Measurements from ENCODE around the gene ERBB4. TPM values are rescaled to one million over a fixed set of nuclear protein-coding genes. Genes with fewer than 3 reads are reported as not detected.
"Not testable (repeated sequence)": the region's sequence is repeated elsewhere in the genome, so short reads cannot be mapped to it uniquely, and the experiment has no call there.

Gene ERBB4
- total RNA-seq, 1 donor from 2014 or later: 11.5 TPM

DNA sequence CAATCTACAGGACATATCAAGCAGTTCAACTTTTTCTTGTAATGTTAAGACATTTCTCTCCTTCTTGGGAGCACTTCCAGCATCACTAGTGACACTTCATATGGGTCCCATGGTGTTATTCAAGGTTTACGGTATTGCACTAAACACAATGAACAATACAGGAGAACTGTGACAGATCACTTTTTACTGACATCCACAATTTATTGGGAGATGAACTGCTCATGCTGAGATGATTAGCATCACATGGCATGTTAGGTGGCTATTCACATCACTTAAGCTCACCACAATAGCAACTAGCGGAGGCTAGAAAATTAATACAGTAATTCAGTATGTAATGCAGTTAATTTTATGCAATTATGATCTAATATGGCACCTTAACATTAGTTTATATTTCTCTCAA lies 264.4 kb downstream of the ERBB4 start:
- ATAC-seq (ENCODE audit: poor library complexity) (no peak), DNase-seq (no peak)
- intact Hi-C loops (cut with DNase I): no loop called here

DNA sequence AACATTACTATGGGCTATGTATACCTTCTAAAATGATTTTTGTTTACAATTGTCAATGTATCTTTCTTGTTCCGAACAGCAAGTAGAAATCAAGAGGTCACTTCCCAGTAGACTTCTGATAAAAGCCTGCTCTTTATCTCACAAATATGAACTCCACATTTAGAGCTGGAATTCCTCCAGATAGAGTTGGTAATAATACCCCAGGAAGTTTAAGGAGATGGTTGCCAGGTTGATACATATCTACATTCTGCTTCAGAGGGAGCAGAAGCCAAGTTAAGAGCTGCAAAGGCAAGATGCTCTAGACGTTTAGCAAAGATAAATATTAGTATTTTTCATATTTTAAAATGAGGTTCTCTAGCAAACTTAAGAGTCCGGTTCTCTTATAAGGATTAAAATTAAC lies 267.0 kb downstream of the ERBB4 start:
- no peak for ATAC-seq (ENCODE audit: poor library complexity)
- intact Hi-C loops (cut with DNase I): no loop called here
- no peak for DNase-seq

DNA sequence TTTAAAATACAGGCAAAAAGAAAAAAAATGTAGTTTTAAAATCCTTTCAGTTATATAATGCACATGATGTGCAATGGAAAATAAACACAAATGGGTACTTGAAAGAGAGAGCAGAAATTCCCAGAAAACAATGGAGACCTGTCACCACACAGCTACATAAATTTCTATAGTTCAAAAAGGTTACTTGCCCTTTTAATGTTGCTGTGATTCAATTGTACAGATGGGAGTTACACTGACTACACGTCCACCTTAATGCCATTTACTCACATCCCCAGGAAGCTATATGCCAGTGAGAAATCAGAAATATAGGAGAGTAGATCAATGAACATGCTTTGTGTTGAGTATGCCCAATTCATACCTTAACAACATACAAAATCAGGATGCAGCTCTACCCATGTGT lies 269.6 kb downstream of the ERBB4 start:
- intact Hi-C loops (cut with DNase I): no loop called here
- ATAC-seq (ENCODE audit: poor library complexity): no peak
- DNase-seq: no peak

DNA sequence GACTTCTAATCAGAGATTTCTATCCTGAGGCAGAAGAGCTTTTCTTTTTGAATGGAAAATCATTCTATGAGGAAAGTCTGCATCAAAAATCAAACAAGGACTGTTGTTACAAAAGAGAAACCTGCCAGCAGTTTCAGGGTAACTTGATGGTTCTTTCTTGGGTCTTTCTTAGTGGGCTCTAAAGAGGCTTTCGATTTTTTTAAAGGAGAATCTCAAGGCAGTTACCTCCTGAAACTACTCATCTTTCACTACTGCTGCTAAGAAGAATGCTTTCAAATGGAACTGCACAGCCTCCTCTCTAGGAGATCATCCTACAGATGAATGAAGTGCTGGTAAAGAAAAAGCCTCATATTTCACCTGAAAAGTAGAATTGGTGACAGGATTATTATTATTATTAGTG lies 272.3 kb downstream of the ERBB4 start:
- ATAC-seq (ENCODE audit: poor library complexity) (no peak), DNase-seq (no peak)
- intact Hi-C loops (cut with DNase I): no loop called here

DNA sequence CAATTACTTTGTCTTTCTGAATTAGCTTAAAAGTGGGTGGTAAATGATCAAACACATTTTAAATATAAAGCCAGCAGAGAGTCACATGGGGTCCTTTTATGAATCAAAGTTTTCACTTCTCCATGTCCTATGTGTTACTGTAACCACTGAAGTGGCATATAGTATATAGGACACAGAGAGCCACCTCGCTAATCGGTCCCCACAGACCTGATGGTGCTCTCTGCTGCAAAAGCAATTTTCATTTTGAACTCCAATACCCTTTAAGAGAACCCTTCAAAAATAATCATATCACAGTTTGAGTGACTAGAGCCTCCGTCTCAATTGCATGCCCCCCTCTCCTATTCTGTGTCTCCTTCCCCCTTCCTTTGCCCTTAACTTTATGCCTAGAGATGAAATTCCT lies 272.8 kb downstream of the ERBB4 start:
- DNase-seq (no peak), ATAC-seq (ENCODE audit: poor library complexity) (no peak)
- intact Hi-C loops (cut with DNase I): no loop called here

DNA sequence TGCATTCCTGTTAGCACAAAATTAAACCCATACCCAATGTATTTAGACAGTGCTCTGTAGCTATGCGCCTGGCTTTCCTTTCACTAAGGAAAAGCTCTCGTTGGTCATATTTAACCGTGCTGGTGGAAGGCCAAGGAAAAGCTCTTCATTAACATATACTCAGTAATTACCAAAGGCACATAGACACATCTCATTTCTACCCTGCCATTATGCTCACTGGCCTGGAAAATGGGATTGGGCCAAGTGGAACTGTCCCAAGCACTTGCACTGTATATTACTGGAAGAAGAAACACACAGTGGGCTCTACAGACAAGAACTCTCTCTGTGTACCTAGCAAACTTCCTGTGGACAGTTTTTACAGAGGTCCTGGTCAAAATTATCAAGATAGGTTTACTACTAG lies 274.4 kb downstream of the ERBB4 start:
- intact Hi-C loops (cut with DNase I): no loop called here
- no peak for DNase-seq
- ATAC-seq (ENCODE audit: poor library complexity): peak; percentile 67

DNA sequence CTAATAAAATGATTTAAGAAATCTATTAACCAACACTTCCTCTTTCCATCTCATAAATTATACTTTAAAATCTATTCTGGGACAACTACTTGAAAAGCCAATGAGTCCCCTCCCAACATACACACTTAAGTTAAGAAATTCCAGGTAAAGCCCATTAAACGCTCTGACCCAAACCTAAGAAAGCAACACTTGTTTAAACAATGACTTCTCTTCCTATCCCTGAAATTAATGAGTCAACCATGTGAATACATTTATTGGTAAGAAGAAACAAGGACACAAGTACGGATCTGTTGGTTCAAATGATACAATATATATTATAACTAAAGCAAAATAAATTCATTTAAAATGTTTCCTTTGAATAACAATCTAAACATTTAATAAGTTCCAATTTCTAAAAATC lies 279.4 kb downstream of the ERBB4 start:
- intact Hi-C loops (cut with DNase I): no loop called here
- no peak for DNase-seq
- ATAC-seq (ENCODE audit: poor library complexity): no peak

DNA sequence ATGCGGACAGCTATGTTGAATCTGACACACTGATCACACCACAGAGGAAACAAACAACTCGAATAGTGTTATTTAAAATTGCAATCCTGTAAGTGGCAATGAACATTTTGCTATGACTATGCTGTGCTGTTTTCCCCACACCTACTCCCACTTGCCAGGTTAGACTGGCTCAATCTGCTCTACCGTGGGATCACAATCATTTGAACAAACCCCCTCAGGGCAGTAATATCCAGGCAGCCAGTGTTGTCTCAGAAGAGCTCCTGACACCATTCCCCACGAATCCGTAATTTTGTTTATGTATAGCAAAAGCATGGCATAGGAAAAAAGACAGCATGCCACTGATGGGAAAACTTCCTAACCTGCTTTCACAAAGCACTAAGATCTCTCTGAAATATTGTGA lies 284.3 kb downstream of the ERBB4 start:
- intact Hi-C loops (cut with DNase I): no loop called here
- ATAC-seq (ENCODE audit: poor library complexity) (no peak), DNase-seq (no peak)

DNA sequence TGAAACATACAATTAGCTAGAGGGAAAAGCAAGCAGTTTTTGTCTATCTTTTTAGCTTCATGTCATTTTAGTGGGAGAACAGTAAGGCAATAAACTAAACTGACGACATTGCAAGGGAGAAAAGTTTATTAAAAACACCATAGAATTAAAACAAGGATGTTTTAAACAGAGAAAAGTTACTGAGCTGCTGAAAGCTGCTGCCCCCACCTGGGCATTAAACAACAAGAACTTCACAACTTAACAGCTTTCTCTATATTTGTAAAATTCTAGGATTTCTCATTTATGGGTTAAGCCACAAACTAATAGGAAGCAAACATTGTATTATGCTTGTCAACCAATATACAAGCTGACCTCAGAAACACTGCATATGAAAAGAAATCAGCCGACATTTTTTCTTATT lies 289.2 kb downstream of the ERBB4 start:
- ATAC-seq (ENCODE audit: poor library complexity): no peak
- intact Hi-C loops (cut with DNase I): loop anchor here (10.0 kb wide), 1 partner anchor 245 kb away; no protein-coding TSS in a partner anchor
- no peak for DNase-seq

DNA sequence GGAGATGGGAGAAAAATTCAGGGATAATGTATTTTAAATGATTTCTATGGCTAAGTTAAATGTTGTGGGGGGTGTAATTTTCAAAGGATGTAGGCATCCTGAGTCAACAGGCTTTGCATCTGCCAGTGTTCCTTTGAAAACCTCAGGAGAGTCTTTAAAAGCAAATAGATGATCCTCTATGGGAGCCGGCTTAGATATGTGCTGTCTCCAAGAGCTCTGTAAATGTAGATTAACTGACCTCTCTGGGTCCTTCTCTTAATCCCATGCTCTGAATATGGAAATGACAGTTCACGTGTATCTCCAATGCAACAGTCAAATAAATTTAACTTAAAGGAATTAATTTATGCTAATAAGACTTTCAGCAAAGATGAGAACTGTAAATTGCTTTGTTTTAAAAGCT lies 292.7 kb downstream of the ERBB4 start:
- no peak for ATAC-seq (ENCODE audit: poor library complexity)

DNA sequence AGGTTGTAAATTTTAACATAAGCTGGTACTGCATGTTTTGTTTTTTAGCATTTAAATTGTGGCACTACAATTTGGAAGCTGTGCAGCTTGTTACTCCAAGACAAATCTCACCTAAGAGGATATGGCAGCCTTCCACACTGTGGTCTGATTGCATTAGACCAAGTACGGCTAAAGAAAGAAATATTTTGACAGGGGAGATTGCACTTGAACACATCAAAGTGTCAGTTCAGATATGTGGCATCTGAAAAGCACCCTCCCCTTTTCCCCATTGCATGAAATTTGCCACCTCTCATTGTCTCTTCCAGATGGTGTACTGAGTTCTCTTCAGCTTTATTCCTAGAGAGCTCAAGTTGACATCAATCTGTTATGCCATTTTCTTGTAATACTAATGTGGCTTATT lies 295.9 kb downstream of the ERBB4 start:
- DNase-seq: no peak
- intact Hi-C loops (cut with DNase I): loop anchor here (10.0 kb wide), 1 partner anchor 238 kb away; no protein-coding TSS in a partner anchor
- peak; percentile 69 for ATAC-seq (ENCODE audit: poor library complexity)

More for the DNA sequence above, 292.7 kb downstream of the ERBB4 start:
- DNase-seq: no peak
- intact Hi-C loops (cut with DNase I): loop anchor here (10.0 kb wide), 1 partner anchor 241 kb away; no protein-coding TSS in a partner anchor

DNA sequence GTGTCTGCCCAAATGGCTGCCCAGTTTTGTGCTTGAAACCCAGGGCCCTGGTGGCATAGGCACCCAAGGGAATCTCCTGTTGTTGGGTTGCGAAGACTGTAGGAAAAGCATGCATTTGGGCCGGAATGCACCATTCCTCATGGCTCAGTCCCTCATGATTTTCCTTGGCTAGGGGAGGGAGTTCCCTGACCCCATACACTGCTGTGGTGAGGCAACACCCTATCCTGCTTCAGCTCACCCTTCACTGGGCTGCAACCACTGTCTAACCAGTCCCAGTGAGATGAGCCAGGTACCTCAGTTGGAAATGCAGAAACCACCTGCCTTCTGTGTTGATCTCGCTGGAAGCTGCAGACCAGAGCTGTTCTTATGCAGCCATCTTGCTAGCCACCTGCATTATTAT lies 300.4 kb downstream of the ERBB4 start:
- ATAC-seq (ENCODE audit: poor library complexity); intact Hi-C loops (cut with DNase I); DNase-seq: not testable (repeated sequence)

DNA sequence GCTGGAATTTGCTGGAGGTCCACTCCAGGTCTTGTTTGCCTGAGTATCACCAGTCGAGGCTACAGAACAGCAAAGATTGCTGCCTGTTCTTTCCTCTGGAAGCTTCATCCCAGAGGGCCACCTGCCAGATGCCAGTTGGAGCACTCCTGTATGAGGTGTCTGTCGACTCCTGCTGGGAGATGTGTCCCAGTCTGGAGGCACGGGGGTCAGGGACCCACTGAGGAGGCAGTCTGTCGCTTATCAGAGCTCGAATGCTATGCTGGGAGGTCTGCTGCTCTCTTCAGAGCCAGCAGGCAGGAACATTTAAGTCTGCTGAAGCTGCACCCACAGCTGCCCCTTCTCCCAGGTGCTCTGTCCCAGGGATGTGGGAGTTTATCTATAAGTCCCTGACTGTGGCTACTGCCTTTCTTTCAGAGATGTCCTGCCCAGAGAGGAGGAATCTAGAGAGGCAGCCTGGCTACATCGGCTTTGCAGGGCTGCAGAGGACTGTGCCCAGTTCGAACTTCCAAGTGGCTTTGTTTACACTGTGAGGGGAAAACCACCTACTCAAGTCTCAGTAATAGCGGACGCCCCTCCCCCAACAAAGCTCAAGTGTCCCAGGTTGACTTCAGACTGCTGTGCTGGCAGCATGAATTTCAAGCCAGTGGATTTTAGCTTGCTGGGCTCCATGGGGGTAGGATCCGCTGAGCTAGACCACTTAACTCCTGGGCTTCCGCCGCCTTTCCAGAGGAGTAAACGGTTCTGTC lies 301.1 kb downstream of the ERBB4 start:
- no peak for DNase-seq
- ATAC-seq (ENCODE audit: poor library complexity): no peak

DNA sequence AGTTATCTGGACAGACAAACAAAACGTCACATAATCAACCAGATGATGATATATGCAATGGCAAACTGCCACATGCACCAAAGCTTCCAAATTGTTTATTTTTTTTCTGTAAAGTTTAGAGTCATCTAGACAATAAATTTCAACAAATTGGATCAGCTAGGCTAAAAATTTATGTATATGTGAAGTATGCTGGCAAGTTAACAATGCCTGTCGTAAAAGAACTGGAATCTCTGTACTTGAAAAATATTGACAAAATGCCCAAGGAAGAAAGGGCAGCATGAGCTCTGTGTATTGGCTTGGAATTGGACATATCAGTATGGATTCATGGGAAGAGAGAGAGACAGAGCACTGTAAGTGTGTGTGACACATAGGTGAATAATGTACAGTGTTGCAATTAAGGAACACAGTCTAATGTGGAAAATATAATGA lies 309.8 kb downstream of the ERBB4 start:
- DNase-seq: no peak
- intact Hi-C loops (cut with DNase I): no loop called here
- ATAC-seq (ENCODE audit: poor library complexity): no peak

More for the DNA sequence above, 301.1 kb downstream of the ERBB4 start:
- intact Hi-C loops (cut with DNase I): no loop called here

DNA sequence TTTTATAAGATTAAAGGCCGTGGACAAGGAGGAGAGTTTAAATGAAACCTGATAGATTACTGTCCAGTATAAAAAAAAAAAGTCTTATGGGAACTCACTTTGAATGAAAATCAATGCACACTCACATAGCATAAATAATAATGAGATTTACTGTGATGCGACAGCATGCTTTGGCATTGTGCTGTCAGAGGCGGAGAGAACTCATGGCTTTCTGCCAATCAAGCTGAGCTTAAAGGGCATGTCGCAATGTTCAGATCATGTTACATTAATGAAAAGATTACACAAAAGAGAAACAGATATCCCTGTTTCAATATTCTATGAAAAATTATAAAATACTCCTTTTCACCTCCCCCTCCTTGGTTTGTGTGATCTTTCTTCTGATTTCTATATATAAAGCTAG lies 310.8 kb downstream of the ERBB4 start:
- no peak for DNase-seq
- peak; percentile 88 for ATAC-seq (ENCODE audit: poor library complexity)
- intact Hi-C loops (cut with DNase I): no loop called here

DNA sequence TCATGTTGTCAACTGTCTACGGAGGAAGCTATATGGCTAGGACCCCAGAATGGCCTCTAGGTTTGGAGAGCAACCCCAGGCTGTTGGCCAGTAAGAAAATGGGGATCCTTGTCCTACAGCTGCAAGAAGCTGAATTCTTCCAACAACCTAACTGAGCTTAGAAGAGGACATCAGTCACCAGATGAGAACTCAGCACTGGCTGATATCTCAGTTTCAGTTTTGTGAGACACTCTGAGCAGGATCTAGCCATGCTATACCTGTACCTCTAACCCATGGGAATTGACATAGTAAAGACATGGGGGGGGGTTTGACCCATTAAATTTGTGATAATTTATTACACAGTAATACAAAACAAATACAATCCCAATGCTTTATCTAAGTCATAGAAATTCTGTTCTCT lies 312.5 kb downstream of the ERBB4 start:
- intact Hi-C loops (cut with DNase I): no loop called here
- no peak for ATAC-seq (ENCODE audit: poor library complexity)
- DNase-seq: no peak

DNA sequence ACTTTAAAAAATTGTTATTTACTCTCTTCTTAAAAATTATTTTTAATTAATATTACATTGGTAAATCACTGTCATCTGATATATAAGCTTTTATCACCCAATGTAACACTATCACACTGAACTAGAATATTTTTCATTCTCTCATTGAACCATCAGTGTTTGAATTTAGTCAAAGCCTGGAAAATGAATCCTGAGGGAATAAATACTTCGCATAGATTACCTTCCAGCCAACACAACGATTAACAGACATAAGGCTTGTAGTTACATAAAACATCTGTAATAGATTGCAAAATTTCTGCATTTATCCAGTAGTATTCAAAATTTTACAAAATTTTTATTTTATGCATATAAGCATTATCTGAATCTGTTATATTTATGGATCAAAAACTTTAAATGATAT lies 314.9 kb downstream of the ERBB4 start:
- ATAC-seq (ENCODE audit: poor library complexity) (no peak), DNase-seq (no peak)
- intact Hi-C loops (cut with DNase I): no loop called here

DNA sequence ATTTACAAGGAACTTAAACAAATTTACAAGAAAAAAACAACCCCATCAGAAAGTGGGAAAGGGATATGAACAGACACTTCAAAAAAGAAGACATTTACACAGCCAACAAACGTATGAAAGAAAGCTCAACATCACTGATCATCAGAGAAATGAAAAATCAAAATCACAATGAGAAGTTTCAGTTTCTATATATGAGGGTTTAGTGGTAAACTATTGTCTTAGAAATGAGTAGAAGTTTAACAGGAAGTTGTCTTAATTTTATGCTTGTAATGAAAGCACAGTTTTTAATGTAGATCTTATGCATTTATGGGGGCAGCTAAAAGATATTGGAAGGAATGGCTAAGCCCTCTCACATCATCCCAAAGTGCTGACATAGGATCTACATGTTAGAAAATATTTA lies 325.4 kb downstream of the ERBB4 start:
- intact Hi-C loops (cut with DNase I): no loop called here
- DNase-seq: no peak
- ATAC-seq (ENCODE audit: poor library complexity): no peak

DNA sequence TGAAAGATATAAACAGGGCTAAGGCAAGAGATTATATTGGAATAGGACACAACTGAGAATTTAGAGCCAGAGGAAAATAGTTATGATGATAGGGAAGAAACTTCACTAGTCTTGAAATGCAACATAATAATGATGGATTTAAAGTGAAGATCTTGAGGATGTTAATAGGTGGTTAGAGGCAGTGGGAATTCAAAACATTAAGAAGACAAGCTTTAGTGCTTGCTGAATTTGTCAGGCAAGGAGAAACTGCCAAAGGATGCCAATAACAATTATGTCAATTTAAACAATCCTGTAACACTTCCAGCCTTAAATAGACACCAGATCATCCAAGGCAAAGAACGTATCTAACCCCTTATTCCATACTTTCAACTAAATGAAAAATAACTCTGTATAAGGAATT lies 330.1 kb downstream of the ERBB4 start:
- intact Hi-C loops (cut with DNase I): no loop called here
- DNase-seq (no peak), ATAC-seq (ENCODE audit: poor library complexity) (no peak)

DNA sequence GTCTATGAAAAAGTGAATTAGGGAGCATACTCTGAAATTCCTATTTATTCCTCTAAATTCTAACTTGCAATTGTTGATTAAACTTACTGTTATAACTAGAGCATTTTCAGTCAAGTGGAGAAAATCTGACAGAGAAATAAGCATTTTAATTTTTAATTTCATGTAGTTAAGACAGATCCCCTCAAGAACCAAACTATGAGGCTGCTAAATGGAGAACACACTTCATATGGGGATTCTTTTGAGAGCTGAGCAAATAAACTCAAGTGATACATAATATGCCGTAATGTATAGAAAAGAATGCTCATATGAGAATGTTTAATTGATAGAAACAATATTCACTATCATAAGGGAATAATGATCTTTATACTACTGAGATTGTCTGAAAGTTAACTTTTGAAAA lies 340.8 kb downstream of the ERBB4 start:
- intact Hi-C loops (cut with DNase I): no loop called here
- DNase-seq (no peak), ATAC-seq (ENCODE audit: poor library complexity) (no peak)

DNA sequence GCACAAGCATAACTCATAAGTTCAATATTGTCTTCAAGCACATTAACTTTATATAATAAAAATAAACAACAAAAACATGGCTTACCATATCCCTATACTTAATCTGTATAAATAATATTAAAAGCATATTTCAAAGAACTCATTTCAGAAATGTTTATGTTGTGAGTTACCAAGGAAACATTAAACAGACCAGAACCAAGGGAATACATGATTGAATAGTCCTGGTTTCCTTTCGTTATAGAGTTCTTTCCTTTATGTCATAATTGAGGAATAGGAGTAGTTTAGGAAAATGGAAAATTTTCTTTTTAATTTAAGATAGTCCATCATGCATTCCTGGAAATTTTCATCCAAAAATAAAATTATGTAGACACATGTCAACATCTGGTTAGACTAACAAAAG lies 343.0 kb downstream of the ERBB4 start:
- DNase-seq (no peak), ATAC-seq (ENCODE audit: poor library complexity) (no peak)
- intact Hi-C loops (cut with DNase I): no loop called here

Measured in Right ventricle myocardium superior (tissue), 1 donor.